DND-41 (cell line): ENCODE measurements around the gene KRT9.
"Not testable (repeated sequence)": the region's sequence is repeated elsewhere in the genome, so short reads cannot be mapped to it uniquely, and the experiment has no call there.

Experiments used
- EZH2 ChIP-seq: IDR thresholded peaks from 3 replicates; pipeline ENCODE4 v1.6.1; 2012; ENCODE audit warnings: borderline replicate concordance, low read depth, mild to moderate bottlenecking, moderate library complexity, low read length, inconsistent platforms; ENCODE audit not compliant: severe bottlenecking
- TF ChIP-seq, protein P1 (sequence below): IDR thresholded peaks from 2 replicates; pipeline ENCODE4 v1.5.1; 2012; ENCODE audit warnings: borderline replicate concordance, low read length, moderate library complexity, mild to moderate bottlenecking; ENCODE audit not compliant: poor library complexity, severe bottlenecking; ENCODE audit errors: extremely low read depth

DNA sequence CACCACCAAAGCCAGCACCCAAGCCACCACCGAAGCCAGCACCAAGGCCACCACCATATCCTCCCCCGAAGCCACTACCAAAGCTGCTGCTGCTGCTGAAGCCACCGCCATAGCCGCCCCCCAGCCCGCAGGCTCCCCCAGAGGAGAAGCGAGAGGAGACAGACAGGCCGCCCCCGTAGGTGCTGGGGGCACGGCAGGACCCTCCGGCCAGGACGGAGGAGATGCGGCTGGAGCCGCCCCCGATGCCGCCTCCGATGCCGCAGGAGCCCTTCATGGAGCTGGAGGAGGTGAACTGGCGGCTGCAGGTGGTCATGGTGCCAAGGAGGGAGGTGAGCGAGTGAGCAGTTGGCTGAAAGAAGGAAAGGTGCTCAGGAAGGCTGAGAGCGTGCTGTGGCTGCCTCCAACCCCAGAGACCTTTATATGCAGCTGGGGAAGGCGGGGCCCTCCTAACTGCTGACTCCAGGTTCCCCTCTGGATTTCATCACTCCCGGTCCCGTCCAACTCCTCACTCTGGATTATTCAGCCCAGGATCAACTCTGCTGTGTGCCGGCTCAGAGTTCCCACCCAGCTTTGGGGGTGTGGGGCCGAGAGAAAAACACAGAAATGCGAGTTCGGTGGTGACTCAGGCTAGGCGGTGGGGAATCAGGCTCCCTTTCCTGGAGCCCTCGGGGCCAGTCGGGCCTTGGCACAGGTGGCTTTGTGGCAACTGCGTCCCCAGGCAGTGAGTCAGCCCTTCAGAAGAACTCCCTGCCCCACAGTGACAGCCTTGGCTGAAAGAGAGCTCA is 40.7 kb upstream of the KRT9 start, which contains the start of gene KRT16:
- TF ChIP-seq, protein P1, sequence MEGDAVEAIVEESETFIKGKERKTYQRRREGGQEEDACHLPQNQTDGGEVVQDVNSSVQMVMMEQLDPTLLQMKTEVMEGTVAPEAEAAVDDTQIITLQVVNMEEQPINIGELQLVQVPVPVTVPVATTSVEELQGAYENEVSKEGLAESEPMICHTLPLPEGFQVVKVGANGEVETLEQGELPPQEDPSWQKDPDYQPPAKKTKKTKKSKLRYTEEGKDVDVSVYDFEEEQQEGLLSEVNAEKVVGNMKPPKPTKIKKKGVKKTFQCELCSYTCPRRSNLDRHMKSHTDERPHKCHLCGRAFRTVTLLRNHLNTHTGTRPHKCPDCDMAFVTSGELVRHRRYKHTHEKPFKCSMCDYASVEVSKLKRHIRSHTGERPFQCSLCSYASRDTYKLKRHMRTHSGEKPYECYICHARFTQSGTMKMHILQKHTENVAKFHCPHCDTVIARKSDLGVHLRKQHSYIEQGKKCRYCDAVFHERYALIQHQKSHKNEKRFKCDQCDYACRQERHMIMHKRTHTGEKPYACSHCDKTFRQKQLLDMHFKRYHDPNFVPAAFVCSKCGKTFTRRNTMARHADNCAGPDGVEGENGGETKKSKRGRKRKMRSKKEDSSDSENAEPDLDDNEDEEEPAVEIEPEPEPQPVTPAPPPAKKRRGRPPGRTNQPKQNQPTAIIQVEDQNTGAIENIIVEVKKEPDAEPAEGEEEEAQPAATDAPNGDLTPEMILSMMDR, result not testable (repeated sequence)
- TF ChIP-seq EZH2, result not testable (repeated sequence)
